NCI-H1436 (cell line): ENCODE results near the gene XAGE3.

ENCODE experiments used
- DNase-seq: peaks from one replicate; lab custom pipeline; 2025; lab: John Stamatoyannopoulos, UW

Gene XAGE3

DNA sequence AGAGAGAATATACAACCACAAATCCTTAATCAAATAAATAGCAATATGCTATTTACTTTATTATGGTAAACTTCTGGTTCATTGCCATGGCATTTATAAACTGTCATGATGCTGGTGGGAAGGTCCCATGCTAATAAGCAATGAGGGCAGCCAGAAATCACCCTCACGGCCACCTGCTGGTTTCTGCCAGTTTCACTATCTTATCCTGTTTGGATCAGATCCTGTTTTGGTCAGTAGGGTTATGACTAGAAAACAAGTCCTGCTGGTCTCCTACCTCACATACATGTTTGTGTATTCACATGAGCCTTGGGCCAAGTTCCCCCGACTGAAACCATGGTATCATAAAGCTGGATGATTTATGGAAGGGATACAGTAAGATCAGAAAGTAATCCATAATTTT lies 28.7 kb downstream of the XAGE3 start:
- DNase-seq, result no peak

DNA sequence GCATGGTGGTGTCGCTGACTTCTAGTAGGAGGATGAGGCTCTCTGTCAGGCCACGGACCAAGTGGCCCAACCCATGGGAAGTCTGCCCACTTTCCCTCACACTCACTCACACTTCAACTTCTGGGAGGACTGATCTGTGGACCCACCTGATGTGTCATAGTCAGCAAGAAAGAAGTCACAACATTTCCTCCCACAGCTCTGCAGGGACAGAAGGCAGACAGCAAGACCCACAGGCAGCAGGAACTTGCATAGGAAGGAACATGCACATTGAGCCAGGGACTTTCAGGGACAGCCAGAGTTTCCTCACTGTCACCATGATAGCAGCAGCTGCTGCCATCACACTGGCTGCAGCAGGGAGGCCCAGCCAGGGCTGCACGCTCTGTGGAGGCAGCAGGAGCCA lies 37.3 kb downstream of the XAGE3 start:
- no peak for DNase-seq

GRCh38 chrX:52824608-52825007 lies 43.3 kb downstream of the XAGE3 start:
- no peak for DNase-seq

DNA sequence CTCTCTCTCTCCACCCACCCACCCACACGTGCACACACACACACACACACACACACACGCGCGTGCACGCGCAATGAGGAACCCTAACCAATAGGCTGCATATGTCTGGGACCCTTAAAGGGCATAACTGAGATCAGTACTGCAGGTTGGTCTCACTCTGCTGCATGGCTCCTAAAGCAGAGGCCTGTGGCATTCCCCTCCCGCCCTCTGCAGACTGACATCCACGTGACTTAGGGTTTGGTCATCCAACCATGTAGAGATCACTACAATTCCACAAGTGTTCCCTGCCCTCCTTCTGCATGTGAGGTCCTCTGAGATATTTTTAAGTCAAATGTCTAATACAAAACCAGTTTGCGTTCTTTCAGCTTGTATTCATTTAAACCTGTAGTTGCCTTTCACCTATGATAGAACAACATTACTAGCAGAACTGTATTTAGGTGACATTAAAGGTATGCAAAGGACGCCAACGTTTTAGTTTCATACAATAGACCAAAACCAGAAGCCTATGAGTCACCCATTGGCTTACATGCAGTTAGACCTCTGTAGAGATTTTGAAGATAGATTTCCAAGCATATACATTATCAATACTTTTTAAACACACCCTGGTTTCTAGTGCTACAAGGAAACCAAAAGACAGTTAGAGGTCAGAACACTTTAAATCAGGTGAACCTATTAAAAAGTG lies 46.7 kb downstream of the XAGE3 start:
- no peak for DNase-seq

GRCh38 chrX:52819788-52820187 lies 48.1 kb downstream of the XAGE3 start:
- DNase-seq, result no peak
